K562 (cell line): ENCODE results near the gene PRCC. TPM values are rescaled to one million over a fixed set of nuclear protein-coding genes. Genes with fewer than 3 reads are reported as not detected.

Source experiments
- ARHGAP35 ChIP-seq: fragments of 450-650 bp; IDR thresholded peaks from 2 replicates; pipeline ENCODE4 v1.6.1; 2018; ENCODE audit not compliant: partially characterized antibody
- ATF1 ChIP-seq, 2 experiments: fragments of 450-650 bp in 1 of 2; IDR thresholded peaks; 2 replicates each; pipeline ENCODE4 v1.6.1; 2016; ENCODE audit warnings: missing compliant biosample characterization in 1 of 2, missing genetic modification characterization in 1 of 2
- HDAC6 ChIP-seq: IDR thresholded peaks from 2 replicates; pipeline ENCODE4 v1.6.1; 2012; ENCODE audit warnings: low read depth, mild to moderate bottlenecking, control low read depth, inconsistent platforms, low read length, moderate library complexity
- HMG20A ChIP-seq: fragments of 450-650 bp; formaldehyde crosslinking; conservative IDR thresholded peaks from 2 replicates; pipeline ENCODE4 v1.4.0; 2020; ENCODE audit warnings: mild to moderate bottlenecking, mixed read lengths
- JUN ChIP-seq, 2 experiments: sonication (generic) in 1 of 2; formaldehyde crosslinking in 1 of 2; IDR thresholded peaks; 2 replicates each; pipeline versions ENCODE4 v1.6.1 to v1.8.0; 2012 to 2022; ENCODE audit warnings: borderline replicate concordance in 2 of 2, mild to moderate bottlenecking in 2 of 2, improper control_type of control experiment in 1 of 2, low read depth in 1 of 2, low read length in 1 of 2, missing genetic modification reagents in 1 of 2
- KAT7 ChIP-seq: sonication (generic); formaldehyde crosslinking; IDR thresholded peaks from 2 replicates; pipeline ENCODE4 v1.8.0; 2022; ENCODE audit warnings: missing genetic modification reagents, mild to moderate bottlenecking, borderline replicate concordance
- NCOA4 ChIP-seq: fragments of 450-650 bp; IDR thresholded peaks from 2 replicates; pipeline ENCODE4 v1.6.1; 2018; ENCODE audit warnings: mild to moderate bottlenecking; ENCODE audit not compliant: partially characterized antibody
- RBFOX2 ChIP-seq: fragments of 200-400 bp; formaldehyde crosslinking; IDR thresholded peaks from 2 replicates; pipeline ENCODE4 v1.6.1; 2017; ENCODE audit warnings: low read depth, mild to moderate bottlenecking, low read length, moderate library complexity
- RFX5 ChIP-seq: IDR thresholded peaks from 2 replicates; pipeline ENCODE4 v1.6.1; 2011; ENCODE audit warnings: low read depth, mild to moderate bottlenecking, improper control_type of control experiment, low read length
- TCF7 ChIP-seq: sonication (generic); IDR thresholded peaks from 2 replicates; pipeline ENCODE4 v1.6.1; 2016; ENCODE audit warnings: antibody characterized with exemption, borderline replicate concordance
- THRAP3 ChIP-seq: fragments of 450-650 bp; IDR thresholded peaks from 2 replicates; pipeline ENCODE4 v1.6.1; 2016; ENCODE audit warnings: mild to moderate bottlenecking, inconsistent platforms, borderline replicate concordance
- WHSC1 ChIP-seq: IDR thresholded peaks from one replicate; pipeline ENCODE4 v1.6.1; 2012; ENCODE audit warnings: low read length, control low read depth, inconsistent platforms
- XRCC3 ChIP-seq: fragments of 450-650 bp; IDR thresholded peaks from 2 replicates; pipeline ENCODE4 v1.6.1; 2017; ENCODE audit warnings: mild to moderate bottlenecking, moderate library complexity
- ZKSCAN8 ChIP-seq: fragments of 200-800 bp; sonication (Bioruptor generic); IDR thresholded peaks from 2 replicates; pipeline ENCODE4 v1.6.1; 2016; ENCODE audit warnings: missing genetic modification characterization, missing compliant biosample characterization
- ZNF354B ChIP-seq: fragments of 250-450 bp; sonication (Bioruptor Pico); IDR thresholded peaks from 2 replicates; pipeline ENCODE4 v1.4.0; 2020
- polyA plus RNA-seq, 8 experiments: library from polyadenylated mRNA; depleted of rRNA in 4 of 8; stranded (reverse) in 5 of 8; unstranded in 3 of 8; fragments of >200 nt; fragmentation: Nextera tagmentation in 2 of 8; fragmentation: Illumina TruSeq in 1 of 8; extraction: Ambion mirVana in 2 of 8; extraction: Trizol in 1 of 8; gene quantifications; 2 replicates each; pipeline versions ENCODE4 v1.2.1 to v1.2.3, GENCODE V29; 2011 to 2014; ENCODE audit warnings: inconsistent platforms in 1 of 8, missing spikeins in 1 of 8
- total RNA-seq, 7 experiments: library from RNA; depleted of rRNA in 6 of 7; stranded (reverse); fragments of >200 nt in 6 of 7; fragmentation: Illumina TruSeq in 2 of 7; extraction: Trizol in 2 of 7; gene quantifications; 2 replicates each; pipeline versions ENCODE4 v1.2.1 to v1.2.3, GENCODE V29; 2011 to 2021; ENCODE audit warnings: low replicate concordance in 1 of 7
- TF ChIP-seq, protein P1 (sequence below): fragments of 450-650 bp; formaldehyde crosslinking; conservative IDR thresholded peaks from 2 replicates; pipeline ENCODE4 v1.4.0; 2022; ENCODE audit warnings: mild to moderate bottlenecking, missing genetic modification characterization

The PRCC gene
- total and polyA plus RNA-seq, 9 of the 15 experiments (the other 6 are each of a cell fraction or from before 2014, with no cell fraction given) = 23.9 to 201 (median 41.1) TPM

DNA sequence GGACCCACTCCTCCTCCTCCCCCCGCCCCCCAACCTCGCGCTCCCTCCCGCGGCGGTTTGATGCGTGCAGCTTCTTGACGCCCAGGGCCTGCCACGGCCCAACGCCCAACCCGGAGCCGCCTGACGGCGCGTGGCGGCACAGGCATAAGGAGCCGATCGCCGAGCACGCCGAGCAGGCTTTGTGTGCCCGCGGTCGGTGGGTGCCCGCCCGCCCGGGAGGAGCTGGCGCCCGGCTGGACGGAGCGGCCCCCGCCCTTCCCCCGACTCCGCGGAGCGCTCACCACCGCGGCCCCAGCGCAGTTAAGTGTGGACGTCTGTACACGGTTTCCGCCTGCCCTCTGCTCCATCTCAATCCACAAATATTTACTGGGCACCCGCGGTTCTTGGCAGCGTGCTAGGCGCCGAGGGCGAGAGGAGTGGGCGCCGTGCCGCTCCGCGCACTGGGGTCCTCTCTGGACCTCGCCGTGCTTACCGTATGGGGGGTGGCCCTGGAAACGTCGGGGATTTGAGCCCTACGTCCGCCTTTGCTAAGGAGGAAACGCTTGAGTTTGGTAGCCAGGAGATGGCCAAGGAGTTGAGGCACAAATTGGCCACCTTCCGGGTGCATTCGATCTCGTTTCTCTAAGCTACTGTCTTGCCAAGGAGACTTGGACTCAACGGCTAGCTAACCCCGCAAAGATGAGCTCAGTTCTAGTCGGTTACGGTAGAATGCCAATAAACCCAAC is 15.4 kb upstream of the PRCC start (continued):
- TF ChIP-seq RBFOX2 (peak; percentile 72), XRCC3 (no peak), HDAC6 (no peak), ATF1 (CRISPR knock-in tag; IDR thresholded peaks at IDR 0.05) (peak; percentile 53; the same call in 1 of the 2 replicates), ATF1 (tag; IDR thresholded peaks at IDR 0.05) (peak; percentile 66), WHSC1 (no peak), TCF7 (no peak), ARHGAP35 (no peak), NCOA4 (peak; percentile 78), KAT7 (peak; percentile 73; the same call in 1 of the 2 replicates), RFX5 (no peak), ZKSCAN8 (no peak), HMG20A (no peak), THRAP3 (no peak), JUN (IDR thresholded peaks at IDR 0.05; ENCODE audit: borderline replicate concordance, low read depth, low read length) (peak; percentile 55; the same call in 1 of the 2 replicates), JUN (CRISPR knock-in tag; IDR thresholded peaks at IDR 0.05; ENCODE audit: borderline replicate concordance) (no peak), ZNF354B (CRISPR knock-in tag) (no peak)
- TF ChIP-seq, protein P1, sequence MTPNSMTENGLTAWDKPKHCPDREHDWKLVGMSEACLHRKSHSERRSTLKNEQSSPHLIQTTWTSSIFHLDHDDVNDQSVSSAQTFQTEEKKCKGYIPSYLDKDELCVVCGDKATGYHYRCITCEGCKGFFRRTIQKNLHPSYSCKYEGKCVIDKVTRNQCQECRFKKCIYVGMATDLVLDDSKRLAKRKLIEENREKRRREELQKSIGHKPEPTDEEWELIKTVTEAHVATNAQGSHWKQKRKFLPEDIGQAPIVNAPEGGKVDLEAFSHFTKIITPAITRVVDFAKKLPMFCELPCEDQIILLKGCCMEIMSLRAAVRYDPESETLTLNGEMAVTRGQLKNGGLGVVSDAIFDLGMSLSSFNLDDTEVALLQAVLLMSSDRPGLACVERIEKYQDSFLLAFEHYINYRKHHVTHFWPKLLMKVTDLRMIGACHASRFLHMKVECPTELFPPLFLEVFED (CRISPR knock-in tag) = no peak
- TF ChIP-seq, all 486 proteins: peak for 127
